ENCODE results near the gene HOXC12.

DNA sequence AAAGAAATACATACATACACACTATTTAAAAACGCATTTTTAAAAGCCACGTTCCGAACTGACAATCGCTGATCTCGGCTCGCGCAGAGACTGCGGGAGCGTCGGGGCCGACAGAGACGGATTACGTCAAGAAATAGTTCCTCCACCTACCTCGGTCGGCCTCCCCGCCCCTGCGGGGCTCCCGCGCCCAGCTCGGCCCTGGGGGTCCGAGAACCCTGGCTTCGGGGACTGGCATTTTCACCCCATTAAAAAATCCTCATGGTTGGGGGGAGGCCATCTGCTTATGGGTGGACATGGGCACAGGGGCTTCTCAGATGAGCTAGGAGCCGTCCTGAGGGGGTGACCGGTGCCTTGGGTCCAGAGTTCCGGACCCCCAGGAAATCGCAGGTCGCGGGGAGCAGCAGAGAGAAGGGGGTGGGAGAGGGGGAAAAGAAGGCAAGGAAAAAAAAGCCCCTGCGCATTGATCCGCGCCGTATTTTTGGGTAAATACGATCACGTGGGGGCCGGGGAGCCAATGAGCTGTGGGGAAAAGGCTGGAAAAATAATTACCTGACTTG lies 44.9 kb downstream of the HOXC12 start:
- TF ChIP-seq ARID4B (CRISPR knock-in tag; IDR thresholded peaks at IDR 0.05; ENCODE audit: borderline replicate concordance) (no peak), FOXJ3 (CRISPR knock-in tag; IDR thresholded peaks at IDR 0.05; ENCODE audit: borderline replicate concordance) (no peak), USF2 (CRISPR knock-in tag; IDR thresholded peaks at IDR 0.05) (peak; percentile 84), RELA (CRISPR knock-in tag; IDR thresholded peaks at IDR 0.05; ENCODE audit: borderline replicate concordance) (no peak), ZNF138 (CRISPR knock-in tag; conservative IDR thresholded peaks at IDR 0.05) (no peak)
- TF ChIP-seq, protein P1, sequence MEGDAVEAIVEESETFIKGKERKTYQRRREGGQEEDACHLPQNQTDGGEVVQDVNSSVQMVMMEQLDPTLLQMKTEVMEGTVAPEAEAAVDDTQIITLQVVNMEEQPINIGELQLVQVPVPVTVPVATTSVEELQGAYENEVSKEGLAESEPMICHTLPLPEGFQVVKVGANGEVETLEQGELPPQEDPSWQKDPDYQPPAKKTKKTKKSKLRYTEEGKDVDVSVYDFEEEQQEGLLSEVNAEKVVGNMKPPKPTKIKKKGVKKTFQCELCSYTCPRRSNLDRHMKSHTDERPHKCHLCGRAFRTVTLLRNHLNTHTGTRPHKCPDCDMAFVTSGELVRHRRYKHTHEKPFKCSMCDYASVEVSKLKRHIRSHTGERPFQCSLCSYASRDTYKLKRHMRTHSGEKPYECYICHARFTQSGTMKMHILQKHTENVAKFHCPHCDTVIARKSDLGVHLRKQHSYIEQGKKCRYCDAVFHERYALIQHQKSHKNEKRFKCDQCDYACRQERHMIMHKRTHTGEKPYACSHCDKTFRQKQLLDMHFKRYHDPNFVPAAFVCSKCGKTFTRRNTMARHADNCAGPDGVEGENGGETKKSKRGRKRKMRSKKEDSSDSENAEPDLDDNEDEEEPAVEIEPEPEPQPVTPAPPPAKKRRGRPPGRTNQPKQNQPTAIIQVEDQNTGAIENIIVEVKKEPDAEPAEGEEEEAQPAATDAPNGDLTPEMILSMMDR (IDR thresholded peaks at IDR 0.05), result no peak
- TF ChIP-seq, protein P2, sequence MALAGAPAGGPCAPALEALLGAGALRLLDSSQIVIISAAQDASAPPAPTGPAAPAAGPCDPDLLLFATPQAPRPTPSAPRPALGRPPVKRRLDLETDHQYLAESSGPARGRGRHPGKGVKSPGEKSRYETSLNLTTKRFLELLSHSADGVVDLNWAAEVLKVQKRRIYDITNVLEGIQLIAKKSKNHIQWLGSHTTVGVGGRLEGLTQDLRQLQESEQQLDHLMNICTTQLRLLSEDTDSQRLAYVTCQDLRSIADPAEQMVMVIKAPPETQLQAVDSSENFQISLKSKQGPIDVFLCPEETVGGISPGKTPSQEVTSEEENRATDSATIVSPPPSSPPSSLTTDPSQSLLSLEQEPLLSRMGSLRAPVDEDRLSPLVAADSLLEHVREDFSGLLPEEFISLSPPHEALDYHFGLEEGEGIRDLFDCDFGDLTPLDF (CRISPR knock-in tag; IDR thresholded peaks at IDR 0.05), result no peak

Measured in WTC11 (cell line).